ENCODE measurements around the gene ERCC4.

ERCC4 gene

GRCh38 chr16:13994239-13995106 lies 74.5 kb downstream of the ERCC4 start:
- DNase-seq (ENCODE audit: low spot score), result no peak

- no peak for DNase-seq (ENCODE audit: low spot score)
Observed at GRCh38 chr16:13995194-13995593, 75.2 kb downstream of the ERCC4 start.

GRCh38 chr16:13996778-13997288 lies 76.9 kb downstream of the ERCC4 start:
- no peak for DNase-seq (ENCODE audit: low spot score)

DNA sequence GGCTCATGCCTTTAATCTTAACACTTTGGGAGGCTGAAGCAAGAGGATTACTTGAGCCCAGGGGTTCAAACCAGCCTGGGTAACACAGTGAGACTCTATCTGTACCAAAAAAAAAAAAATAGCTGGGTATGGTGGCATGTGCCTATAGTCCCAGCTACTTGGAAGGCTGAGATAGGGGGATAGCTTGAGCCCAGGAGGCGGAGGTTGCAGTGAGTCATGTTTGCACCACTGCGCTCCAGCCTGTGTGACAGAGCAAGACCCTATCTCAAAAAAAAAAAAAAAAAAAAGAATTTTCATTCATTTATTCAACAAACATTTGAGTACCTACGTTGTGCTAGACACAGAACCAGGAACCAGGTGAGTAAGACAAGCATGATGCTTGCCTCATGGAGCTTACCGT lies 77.6 kb downstream of the ERCC4 start:
- no peak for DNase-seq (ENCODE audit: low spot score)

DNA sequence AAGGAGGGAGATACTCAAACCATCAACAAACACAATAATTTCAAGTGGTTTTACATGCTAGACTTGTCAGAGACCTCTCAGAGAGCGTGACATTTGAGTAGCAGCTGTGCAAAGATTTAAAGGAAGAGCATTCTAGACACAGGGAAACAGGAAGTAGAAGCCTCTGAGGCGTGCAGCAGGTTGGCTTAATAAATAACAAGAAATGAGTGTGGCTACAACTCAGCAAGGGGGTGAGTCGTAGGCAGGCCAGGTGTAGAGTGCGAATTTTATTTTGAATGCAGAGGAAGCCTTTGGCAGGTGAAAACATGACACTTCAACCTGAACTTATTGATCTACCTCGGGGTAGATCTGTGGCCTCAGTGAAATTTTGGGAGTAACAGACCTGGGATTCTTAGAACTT lies 78.0 kb downstream of the ERCC4 start:
- no peak for DNase-seq (ENCODE audit: low spot score)

DNA sequence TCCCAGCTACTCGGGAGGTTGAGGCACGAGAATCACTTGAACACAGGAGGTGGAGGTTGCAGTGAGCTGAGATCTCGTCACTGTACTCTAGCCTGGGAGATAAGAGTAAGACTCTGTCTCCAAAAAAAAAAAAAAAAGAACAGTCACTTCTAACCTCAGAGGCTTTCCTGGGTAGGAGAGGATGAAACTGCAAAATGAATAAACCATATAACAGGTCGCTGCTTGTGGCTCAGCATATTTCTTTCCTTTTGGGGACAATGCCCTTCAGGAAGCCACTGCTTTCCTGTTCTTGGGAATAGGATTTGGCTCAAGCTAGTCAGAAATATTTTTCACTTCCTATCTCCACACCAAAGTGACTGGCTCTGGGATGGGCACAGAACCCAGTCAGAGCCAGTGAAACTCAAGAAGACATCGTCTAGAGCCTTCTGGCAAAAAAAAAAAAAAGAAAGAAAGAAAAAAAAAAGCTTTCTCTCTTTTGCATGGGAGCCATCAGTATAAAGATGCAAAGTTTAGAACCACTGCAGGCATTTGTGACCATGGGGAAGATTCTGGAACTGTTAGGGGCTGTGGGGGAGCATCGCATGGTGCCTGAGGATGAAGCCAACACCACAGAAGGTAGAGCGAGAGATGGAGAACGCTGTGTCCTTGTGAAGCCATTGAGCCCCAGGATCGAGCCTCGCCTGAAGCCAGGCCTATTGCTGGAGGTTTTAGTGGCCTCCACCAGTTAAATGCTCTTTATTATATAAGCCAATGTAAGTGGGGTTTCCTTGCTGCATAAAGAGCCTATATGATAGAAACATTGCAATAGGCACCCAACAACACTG lies 79.3 kb downstream of the ERCC4 start:
- DNase-seq (ENCODE audit: low spot score), result no peak

DNA sequence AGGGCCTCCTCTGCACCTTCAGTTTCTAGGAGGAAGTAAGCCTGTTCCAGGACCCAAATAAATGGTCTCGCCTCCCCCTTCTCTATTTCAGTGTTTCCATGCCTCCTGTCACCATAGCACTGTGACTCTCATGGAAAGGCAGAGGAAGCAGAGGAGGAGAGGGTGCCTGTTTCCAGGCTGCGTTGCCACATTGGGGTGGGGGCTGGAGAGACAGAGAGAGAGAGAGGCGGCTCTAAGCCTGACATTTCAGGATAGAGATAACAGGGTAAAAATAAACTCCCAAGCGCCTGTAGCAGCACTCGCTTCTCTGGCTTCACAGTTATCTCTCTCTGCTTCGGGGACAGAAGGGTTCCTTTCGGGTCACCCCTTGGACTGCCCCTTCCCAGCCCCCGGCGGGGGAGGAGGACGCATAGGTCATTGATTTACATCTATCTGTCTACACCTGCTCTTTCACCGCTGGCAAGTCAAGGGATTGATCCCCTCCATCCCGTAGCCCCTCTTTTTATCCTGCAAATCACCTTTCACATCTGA lies 80.0 kb downstream of the ERCC4 start:
- DNase-seq (ENCODE audit: low spot score), result no peak

DNA sequence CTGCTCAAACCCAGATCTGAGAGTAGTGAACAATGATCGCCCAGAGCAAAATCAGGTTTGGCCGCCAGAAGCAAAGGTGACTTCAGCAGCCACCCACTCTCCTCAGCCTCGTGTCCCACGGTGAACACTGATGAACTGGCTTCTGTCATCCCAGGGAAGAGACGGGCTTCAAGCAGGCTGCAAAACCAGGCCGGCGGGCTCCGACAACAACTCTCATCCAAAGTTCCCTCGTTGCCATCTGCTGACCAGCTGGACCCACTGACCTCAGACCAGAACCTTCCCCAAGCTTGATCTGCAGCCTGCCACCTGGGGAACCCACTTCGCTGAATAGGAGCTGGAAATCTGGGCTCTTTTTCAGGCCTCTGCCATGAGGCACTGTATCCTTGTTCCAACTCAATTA lies 81.6 kb downstream of the ERCC4 start:
- DNase-seq (ENCODE audit: low spot score), result no peak

All from D341Med (cell line).